Endothelial cell of umbilical vein (primary cell): ENCODE measurements around the gene CCDC9B. TPM values are rescaled to one million over a fixed set of nuclear protein-coding genes. Genes with fewer than 3 reads are reported as not detected.

Source experiments
- BruUV-seq: library from RNA; stranded (reverse); fragments of 400-500 nt; replicated peaks from 2 replicates; lab custom pipeline; 2021; lab: Mats Ljungman, UMichigan
- CTCF ChIA-PET: fragments of 300-600, 350-600 bp; sonication (Branson Sonifier 250); formaldehyde crosslinking; loops from one replicate; lab custom pipeline; 2021; ENCODE audit warnings: antibody characterized with exemption, inconsistent platforms; lab: Charles Lee
- POLR2A ChIA-PET: fragments of 300-600, 350-600 bp; sonication (Branson Sonifier 250); formaldehyde crosslinking; loops from one replicate; lab custom pipeline; 2021; ENCODE audit warnings: antibody characterized with exemption, inconsistent platforms; lab: Charles Lee
- DNase-seq: peaks from one replicate; pipeline ENCODE4 v3.0.0-alpha.2; 2011; ENCODE audit warnings: low read depth, low spot score
- FAIRE-seq: peaks from 2 replicates; lab custom pipeline; 2011; peaks lifted over from hg19 to GRCh38; lab: Jason Lieb, UNC
- H2AFZ ChIP-seq: 2 replicates; pipeline ENCODE4 v1.6.0; 2012; ENCODE audit warnings: low read depth, low read length, control low read depth, inconsistent platforms
- H3K27ac ChIP-seq: 2 replicates; pipeline ENCODE4 v1.5.1; 2011; ENCODE audit warnings: low read depth, mild to moderate bottlenecking, control low read depth, low read length, moderate library complexity; ENCODE audit not compliant: insufficient read depth
- H3K27me3 ChIP-seq, 2 experiments: 2 replicates each; pipeline versions ENCODE4 v1.6.0 to v1.6.1; 2011; ENCODE audit warnings: low read length in 2 of 2, mixed read lengths in 1 of 2; ENCODE audit not compliant: control insufficient read depth in 2 of 2, insufficient read depth in 2 of 2
- H3K36me3 ChIP-seq, 2 experiments: 2 replicates in 1 of 2; 3 replicates in 1 of 2; pipeline ENCODE4 v1.5.1; 2011; ENCODE audit warnings: low read length in 2 of 2, mild to moderate bottlenecking in 1 of 2, moderate library complexity in 1 of 2; ENCODE audit not compliant: control insufficient read depth in 2 of 2, insufficient read depth in 2 of 2; ENCODE audit errors: extremely low read depth in 1 of 2
- H3K4me1 ChIP-seq: 3 replicates; pipeline ENCODE4 v1.5.1; 2011; ENCODE audit warnings: mild to moderate bottlenecking, low read length; ENCODE audit not compliant: control insufficient read depth, insufficient read depth; ENCODE audit errors: extremely low read depth
- H3K4me2 ChIP-seq: 2 replicates; pipeline ENCODE4 v1.6.1; 2011; ENCODE audit warnings: low read length, control low read depth, mixed read lengths; ENCODE audit not compliant: insufficient read depth
- H3K4me3 ChIP-seq, 3 experiments: fragments of 200-600 bp in 1 of 3; sonication (generic), shearing (Covaris generic) in 1 of 3; replicated peaks in 1 of 3; 2 replicates each; pipeline ENCODE4 v1.5.1; 2011 to 2016; ENCODE audit warnings: control low read depth in 3 of 3, low read length in 3 of 3, mild to moderate bottlenecking in 2 of 3, inconsistent platforms in 1 of 3, low read depth in 1 of 3, moderate library complexity in 1 of 3; ENCODE audit not compliant: insufficient read depth in 1 of 3
- H3K79me2 ChIP-seq: 2 replicates; pipeline ENCODE4 v1.6.0; 2012; ENCODE audit warnings: low read length, inconsistent platforms; ENCODE audit not compliant: control insufficient read depth, insufficient read depth
- H3K9ac ChIP-seq: replicated peaks from 2 replicates; pipeline ENCODE3; 2011; ENCODE audit warnings: low read length, control low read depth; ENCODE audit not compliant: insufficient read depth; ENCODE audit errors: extremely low read depth
- H3K9me1 ChIP-seq: replicated peaks from 3 replicates; pipeline ENCODE4 v1.6.0; 2011; ENCODE audit warnings: mild to moderate bottlenecking, low read length; ENCODE audit not compliant: control insufficient read depth, insufficient read depth; ENCODE audit errors: extremely low read depth
- H3K9me3 ChIP-seq: replicated peaks from 2 replicates; pipeline ENCODE4 v1.5.1; 2012; ENCODE audit warnings: low read length, inconsistent platforms; ENCODE audit not compliant: control insufficient read depth, insufficient read depth
- H4K20me1 ChIP-seq: replicated peaks from 2 replicates; pipeline ENCODE3; 2011; ENCODE audit warnings: mild to moderate bottlenecking, low read length; ENCODE audit not compliant: control insufficient read depth, insufficient read depth; ENCODE audit errors: extremely low read depth
- EZH2 ChIP-seq: IDR thresholded peaks from 2 replicates; pipeline ENCODE4 v1.6.1; 2012; ENCODE audit warnings: borderline replicate concordance, low read depth, mild to moderate bottlenecking, moderate library complexity, low read length, inconsistent platforms; ENCODE audit not compliant: severe bottlenecking
- FOS ChIP-seq: IDR thresholded peaks from 2 replicates; pipeline ENCODE4 v1.6.1; 2011; ENCODE audit warnings: mild to moderate bottlenecking, low read length, moderate library complexity, borderline replicate concordance; ENCODE audit not compliant: insufficient read depth
- GATA2 ChIP-seq: IDR thresholded peaks from 2 replicates; pipeline ENCODE4 v1.7.0; 2011; ENCODE audit warnings: low read depth, mild to moderate bottlenecking, moderate library complexity, mixed read lengths, low read length; ENCODE audit not compliant: insufficient read length, insufficient read depth
- JUN ChIP-seq: IDR thresholded peaks from 2 replicates; pipeline ENCODE4 v1.6.1; 2011; ENCODE audit warnings: borderline replicate concordance, low read depth; ENCODE audit not compliant: insufficient read length, insufficient read depth
- MAX ChIP-seq: IDR thresholded peaks from 2 replicates; pipeline ENCODE4 v1.6.1; 2011; ENCODE audit not compliant: insufficient read depth, insufficient read length
- MYC ChIP-seq: IDR thresholded peaks from one replicate; pipeline ENCODE4 v1.6.1; 2011; ENCODE audit warnings: mild to moderate bottlenecking, low read depth, low read length
- POLR2A ChIP-seq: IDR thresholded peaks from 2 replicates; pipeline ENCODE4 v1.6.1; 2012; ENCODE audit warnings: low read depth, mild to moderate bottlenecking, control low read depth, low read length
- POLR2AphosphoS5 ChIP-seq: IDR thresholded peaks from 2 replicates; pipeline ENCODE4 v1.6.1; 2012; ENCODE audit warnings: low read depth, mild to moderate bottlenecking, control low read depth, low read length, moderate library complexity; ENCODE audit not compliant: insufficient read depth
- dilution Hi-C: fragments of 300-500 bp; cut with MboI; formaldehyde crosslinking; loops from one replicate; pipeline ENCODE4 v1.15.0; 2019; ENCODE audit warnings: low sequenced_read_pairs; ENCODE audit not compliant: extremely low pct_ligation_motif_present
- intact Hi-C: fragments of 100-400 bp; cut with micrococcal nuclease; formaldehyde crosslinking; loops from one replicate; pipeline ENCODE4 v1.10.0; 2022
- polyA plus RNA-seq, 4 experiments: library from polyadenylated mRNA; depleted of rRNA in 3 of 4; stranded (reverse) in 3 of 4; unstranded in 1 of 4; fragments of >200 nt; gene quantifications; 2 replicates each; pipeline versions ENCODE4 v1.2.1 to v1.2.3, GENCODE V29; 2011 to 2012; ENCODE audit warnings: missing spikeins in 1 of 4
- total RNA-seq: library from RNA; stranded (reverse); gene quantifications from 2 replicates; pipeline ENCODE4 v1.2.3, GENCODE V29; 2021
- TF ChIP-seq, protein P1 (sequence below), 2 donors: IDR thresholded peaks; 1 replicate in 1 of 2; 2 replicates in 1 of 2; pipeline ENCODE4 v1.5.1; 2011; ENCODE audit warnings: low read length in 2 of 2, mild to moderate bottlenecking in 2 of 2, moderate library complexity in 2 of 2, control low read depth in 1 of 2, inconsistent platforms in 1 of 2, low read depth in 1 of 2; ENCODE audit not compliant: insufficient read depth in 1 of 2; ENCODE audit errors: extremely low read depth in 1 of 2

The CCDC9B gene
- total and polyA plus RNA-seq, 2 donors (not counting 3 experiments of a cell fraction or from before 2014, with no cell fraction given) = 7.6 to 46.0 TPM

DNA sequence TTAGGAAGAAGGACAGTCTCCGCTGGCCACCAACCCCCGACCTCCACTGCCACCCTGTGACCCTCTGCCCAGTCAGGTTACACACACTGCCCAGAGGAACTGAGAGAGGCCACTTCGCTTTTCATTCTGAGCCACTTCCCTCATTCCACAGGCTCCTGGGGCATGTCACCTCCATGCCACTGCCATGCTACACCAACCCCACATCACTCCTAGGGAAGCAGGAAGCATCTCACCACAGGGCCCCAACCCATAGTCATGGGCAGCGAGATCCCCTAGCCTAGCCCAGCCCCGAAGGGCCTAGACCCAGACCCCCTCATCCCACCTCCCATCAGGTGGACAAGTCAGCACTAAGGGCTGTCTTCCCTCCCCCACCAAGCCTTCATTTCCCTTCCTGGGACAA lies 34.4 kb downstream of the CCDC9B start:
- H3K4me2 ChIP-seq = no peak overlapping the region
- no peaks in the 10 kb centered on the region for H3K36me3 ChIP-seq
- H3K4me1 ChIP-seq = no peaks in the 10 kb centered on the region
- TF ChIP-seq EZH2 = no peak
- TF ChIP-seq MAX = no peak
- TF ChIP-seq POLR2AphosphoS5 = no peak
- TF ChIP-seq GATA2 = no peak
- no peak for TF ChIP-seq JUN
- TF ChIP-seq MYC = no peak
- TF ChIP-seq, protein P1, sequence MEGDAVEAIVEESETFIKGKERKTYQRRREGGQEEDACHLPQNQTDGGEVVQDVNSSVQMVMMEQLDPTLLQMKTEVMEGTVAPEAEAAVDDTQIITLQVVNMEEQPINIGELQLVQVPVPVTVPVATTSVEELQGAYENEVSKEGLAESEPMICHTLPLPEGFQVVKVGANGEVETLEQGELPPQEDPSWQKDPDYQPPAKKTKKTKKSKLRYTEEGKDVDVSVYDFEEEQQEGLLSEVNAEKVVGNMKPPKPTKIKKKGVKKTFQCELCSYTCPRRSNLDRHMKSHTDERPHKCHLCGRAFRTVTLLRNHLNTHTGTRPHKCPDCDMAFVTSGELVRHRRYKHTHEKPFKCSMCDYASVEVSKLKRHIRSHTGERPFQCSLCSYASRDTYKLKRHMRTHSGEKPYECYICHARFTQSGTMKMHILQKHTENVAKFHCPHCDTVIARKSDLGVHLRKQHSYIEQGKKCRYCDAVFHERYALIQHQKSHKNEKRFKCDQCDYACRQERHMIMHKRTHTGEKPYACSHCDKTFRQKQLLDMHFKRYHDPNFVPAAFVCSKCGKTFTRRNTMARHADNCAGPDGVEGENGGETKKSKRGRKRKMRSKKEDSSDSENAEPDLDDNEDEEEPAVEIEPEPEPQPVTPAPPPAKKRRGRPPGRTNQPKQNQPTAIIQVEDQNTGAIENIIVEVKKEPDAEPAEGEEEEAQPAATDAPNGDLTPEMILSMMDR (IDR thresholded peaks at IDR 0.05; ENCODE audit: extremely low read depth in 1 of 2, insufficient read depth in 1 of 2, low read depth in 1 of 2, low read length in 2 of 2) = no peak
- TF ChIP-seq POLR2A = no peak
- TF ChIP-seq FOS = no peak
- no TSS peak for BruUV-seq
- no peak overlapping the region for H2AFZ ChIP-seq
- H3K79me2 ChIP-seq = no peaks in the 10 kb centered on the region
- H4K20me1 ChIP-seq = no peaks in the 10 kb centered on the region
- CTCF ChIA-PET = interaction anchor here (1.5 to 12.8 kb wide), 8 partner anchors 13 to 89 kb away, joined by 4 to 403 read pairs (median 32); partner anchors contain the start of genes ANKRD63 and INAFM2
- no peaks in the 10 kb centered on the region for H3K9me1 ChIP-seq
- H3K27ac ChIP-seq = no peak overlapping the region
- intact Hi-C loops = no loop called here
- FAIRE-seq (no peak), DNase-seq (no peak)
- H3K4me3 ChIP-seq = no peak overlapping the region
- no peak overlapping the region for H3K9ac ChIP-seq
- no peaks in the 10 kb centered on the region for H3K9me3 ChIP-seq
- POLR2A ChIA-PET = no interaction called here
- dilution Hi-C loops = no loop called here
- H3K27me3 ChIP-seq = peaks cover 4 to 5% of the 10 kb centered on the region in 2 experiments
